Loucy (cell line): ENCODE data around the gene PPP3CB.

Experiments
- EZH2phosphoT487 ChIP-seq: fragments of 200-600 bp; IDR thresholded peaks from 2 replicates; pipeline ENCODE4 v1.6.1; 2018; ENCODE audit warnings: antibody characterized with exemption, mild to moderate bottlenecking, moderate library complexity, borderline replicate concordance
- TF ChIP-seq, protein P1 (sequence below): fragments of 200-600 bp; sonication (generic); conservative IDR thresholded peaks from 2 replicates; pipeline ENCODE4 v1.5.1; 2014; ENCODE audit warnings: mild to moderate bottlenecking, antibody characterized with exemption, low read length

DNA sequence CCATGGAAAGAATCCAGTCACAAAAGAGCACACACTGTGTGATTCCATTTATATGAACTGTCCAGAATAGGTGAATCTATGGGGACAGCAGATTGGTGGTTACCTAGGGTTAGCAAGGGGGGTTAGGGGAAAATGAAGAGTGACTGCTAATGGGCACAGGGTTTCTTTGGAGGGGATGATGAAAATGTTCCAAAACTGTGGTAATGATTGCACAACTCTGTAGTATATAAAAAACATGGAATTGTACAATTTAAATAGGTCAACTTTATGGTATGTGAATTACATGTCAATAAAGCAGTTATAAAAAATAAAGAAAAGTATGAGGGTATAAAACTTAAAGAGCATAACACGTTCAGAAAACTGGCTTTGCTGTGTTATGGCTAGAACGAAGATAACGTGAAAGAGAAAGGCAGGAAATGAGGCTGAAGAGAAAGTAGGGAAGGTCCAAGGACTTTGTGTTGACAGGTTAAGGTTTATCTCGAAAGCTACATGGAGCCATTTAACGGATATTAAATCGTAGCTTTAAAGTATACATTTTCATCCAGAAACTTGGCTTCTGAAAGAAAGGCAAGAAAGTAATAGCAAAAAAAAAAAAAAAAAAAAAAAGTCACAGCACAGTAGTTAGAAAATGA lies 36.0 kb downstream of the PPP3CB start:
- TF ChIP-seq, protein P1, sequence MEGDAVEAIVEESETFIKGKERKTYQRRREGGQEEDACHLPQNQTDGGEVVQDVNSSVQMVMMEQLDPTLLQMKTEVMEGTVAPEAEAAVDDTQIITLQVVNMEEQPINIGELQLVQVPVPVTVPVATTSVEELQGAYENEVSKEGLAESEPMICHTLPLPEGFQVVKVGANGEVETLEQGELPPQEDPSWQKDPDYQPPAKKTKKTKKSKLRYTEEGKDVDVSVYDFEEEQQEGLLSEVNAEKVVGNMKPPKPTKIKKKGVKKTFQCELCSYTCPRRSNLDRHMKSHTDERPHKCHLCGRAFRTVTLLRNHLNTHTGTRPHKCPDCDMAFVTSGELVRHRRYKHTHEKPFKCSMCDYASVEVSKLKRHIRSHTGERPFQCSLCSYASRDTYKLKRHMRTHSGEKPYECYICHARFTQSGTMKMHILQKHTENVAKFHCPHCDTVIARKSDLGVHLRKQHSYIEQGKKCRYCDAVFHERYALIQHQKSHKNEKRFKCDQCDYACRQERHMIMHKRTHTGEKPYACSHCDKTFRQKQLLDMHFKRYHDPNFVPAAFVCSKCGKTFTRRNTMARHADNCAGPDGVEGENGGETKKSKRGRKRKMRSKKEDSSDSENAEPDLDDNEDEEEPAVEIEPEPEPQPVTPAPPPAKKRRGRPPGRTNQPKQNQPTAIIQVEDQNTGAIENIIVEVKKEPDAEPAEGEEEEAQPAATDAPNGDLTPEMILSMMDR, result no peak
- no peak for TF ChIP-seq EZH2phosphoT487
